Ovary (tissue), 9 donors: ENCODE data around the gene SFT2D1. TPM values are rescaled to one million over a fixed set of nuclear protein-coding genes. Genes with fewer than 3 reads are reported as not detected.

Experiments used
- DNase-seq, 5 donors: peaks; one replicate each; pipeline ENCODE4 v3.0.0-alpha.2; 2019 to 2020
- H3K27ac ChIP-seq, 2 donors: fragments of 200-600 bp; one replicate each; pipeline versions ENCODE4 v1.5.1 to v1.8.0; 2019 to 2022
- H3K27me3 ChIP-seq: fragments of 200-600 bp; one replicate; pipeline ENCODE4 v1.8.0; 2022
- H3K36me3 ChIP-seq: fragments of 200-600 bp; sonication (generic); one replicate; pipeline ENCODE4 v1.5.1; 2019
- H3K4me1 ChIP-seq: one replicate; pipeline ENCODE4 v1.8.1; 2013; ENCODE audit warnings: mild to moderate bottlenecking, moderate library complexity; ENCODE audit not compliant: insufficient read depth
- H3K4me3 ChIP-seq: fragments of 200-600 bp; sonication (generic); one replicate; pipeline ENCODE4 v1.5.1; 2017
- H3K9me3 ChIP-seq, 2 donors: fragments of 200-600 bp in 1 of 2; sonication (generic) in 1 of 2; one replicate each; pipeline versions ENCODE4 v1.5.1 to v1.8.1; 2013 to 2019; ENCODE audit warnings: mild to moderate bottlenecking in 1 of 2, moderate library complexity in 1 of 2
- CTCF ChIP-seq, 3 donors: fragments of 450-650 bp in 2 of 3; fragments of 200-600 bp in 1 of 3; IDR thresholded peaks; one replicate each; pipeline versions ENCODE4 v1.5.1 to v1.8.0; 2016 to 2022; ENCODE audit warnings: antibody characterized with exemption in 3 of 3, mild to moderate bottlenecking in 1 of 3
- EP300 ChIP-seq: sonication (generic); formaldehyde crosslinking; IDR thresholded peaks from one replicate; pipeline ENCODE4 v1.6.1; 2017; ENCODE audit warnings: antibody characterized with exemption
- POLR2A ChIP-seq: fragments of 450-650 bp; IDR thresholded peaks from one replicate; pipeline ENCODE4 v1.6.1; 2017; ENCODE audit warnings: antibody characterized with exemption, mild to moderate bottlenecking, moderate library complexity
- WGBS, 3 donors: extraction: QIAGEN DNeasy Blood & Tissue Kit in 1 of 3; methylation state at CpG; one replicate each; pipeline versions ENCODE4 v1.1.5 to v1.1.7; 2013 to 2017; 5-methylcytosine and 5-hydroxymethylcytosine counted together
- intact Hi-C, 4 donors: fragments of 100-400 bp; cut with DNase I; formaldehyde crosslinking; loops; one replicate each; pipeline versions ENCODE4 v1.11.0 to v1.15.1; 2022 to 2023
- polyA plus RNA-seq, 2 donors: library from polyadenylated mRNA; stranded (reverse); fragments of 200-250 nt in 1 of 2; fragments of 350-450 nt in 1 of 2; fragmentation: Illumina TruSeq in 1 of 2; extraction: RNeasy Lipid Tissue Mini Kit (QIAGEN cat#74804) in 1 of 2; gene quantifications; one replicate each; pipeline ENCODE4 v1.2.3, GENCODE V29; 2013 to 2014
- total RNA-seq, 7 donors: library from RNA; depleted of rRNA in 2 of 7; stranded (reverse); fragments of >200 nt in 2 of 7; fragmentation: NEBNext Ultra II Directional in 3 of 7; extraction: Animal tissue kit (Norgen Biotek cat#: 25700) in 3 of 7; gene quantifications; one replicate each; pipeline versions ENCODE4 v1.1.0 to v1.2.4, GENCODE V29; 2016 to 2023
- donor health status: DM: no; HTN: no; CAD: no; lungs with moderate emphysema.
- donor health status: DM: no; HTN: no; CAD: no.
- donor health status: Bipolar disorder and iron deficiency.
- donor health status: DM: yes; HTN: yes; CAD: no.
- donor health status: DM: no; HTN: no; CAD: no.
- donor health status: DM: yes; HTN: yes; CAD: no.

Gene SFT2D1
- total and polyA plus RNA-seq, 9 donors: 25.9 to 50.3 (median 34.4) TPM

- TF ChIP-seq EP300: no peak
- no peak for TF ChIP-seq POLR2A
- TF ChIP-seq CTCF (IDR thresholded peaks at IDR 0.05): no peak
- H3K36me3 ChIP-seq: no peaks in the 10 kb centered on the region
- 58 to 64% (median 64%) methylated on average over 31 to 34 of the region's 34 CpGs for WGBS, 3 donors
- no peak overlapping the region for H3K27ac ChIP-seq
- intact Hi-C loops: no loop called here
- DNase-seq: no peak
- H3K9me3 ChIP-seq: no peaks in the 10 kb centered on the region
- H3K4me3 ChIP-seq: no peak overlapping the region
- H3K4me1 ChIP-seq: peaks cover 3% of the 10 kb centered on the region
- peaks cover 4% of the 10 kb centered on the region for H3K27me3 ChIP-seq
These were observed 35.8 kb downstream of the SFT2D1 start for GRCh38 chr6:166306378-166307081.

- intact Hi-C loops: no loop called here
- H3K36me3 ChIP-seq: no peaks in the 10 kb centered on the region
- no peak overlapping the region for H3K4me3 ChIP-seq
- H3K27ac ChIP-seq: no peak overlapping the region
- DNase-seq: no peak
- no peaks in the 10 kb centered on the region for H3K9me3 ChIP-seq
- H3K4me1 ChIP-seq: peaks cover 3% of the 10 kb centered on the region
- no peak for TF ChIP-seq POLR2A
- no peak for TF ChIP-seq CTCF (IDR thresholded peaks at IDR 0.05)
- no peak for TF ChIP-seq EP300
- H3K27me3 ChIP-seq: peaks cover 4% of the 10 kb centered on the region
- WGBS, 3 donors: 58 to 61% (median 61%) methylated on average over 10 of the region's 10 CpGs
These were observed 36.7 kb downstream of the SFT2D1 start for GRCh38 chr6:166305562-166306117.

GRCh38 chr6:166304106-166304505 is 38.2 kb downstream of the SFT2D1 start:
- Histone ChIP-seq H3K27ac (no peak overlapping the region), H3K36me3 (no peaks in the 10 kb centered on the region), H3K27me3 (peaks cover 4% of the 10 kb centered on the region), H3K9me3 (no peaks in the 10 kb centered on the region), H3K4me3 (no peak overlapping the region), H3K4me1 (peaks cover 3% of the 10 kb centered on the region)
- 70 to 83% (median 80%) methylated on average over 3 of the region's 3 CpGs for WGBS, 3 donors
- intact Hi-C loops: no loop called here
- DNase-seq: no peak
- TF ChIP-seq EP300 (no peak), CTCF (IDR thresholded peaks at IDR 0.05) (no peak), POLR2A (no peak)

- TF ChIP-seq POLR2A: no peak
- no peak for TF ChIP-seq EP300
- TF ChIP-seq CTCF (IDR thresholded peaks at IDR 0.05): no peak
- no peak for DNase-seq
- intact Hi-C loops: no loop called here
- no peaks in the 10 kb centered on the region for H3K9me3 ChIP-seq
- no peaks in the 10 kb centered on the region for H3K36me3 ChIP-seq
- H3K4me1 ChIP-seq: no peaks in the 10 kb centered on the region
- H3K27me3 ChIP-seq: peaks cover under 1% of the 10 kb centered on the region
- H3K4me3 ChIP-seq: no peak overlapping the region
- no peak overlapping the region for H3K27ac ChIP-seq
- 81 to 86% (median 85%) methylated on average over 17 of the region's 17 CpGs for WGBS, 3 donors
These were observed 40.5 kb downstream of the SFT2D1 start for GRCh38 chr6:166301611-166302529.
